Thymus (tissue), 11 donors: Measurements from ENCODE around the gene VANGL2. TPM values are rescaled to one million over a fixed set of nuclear protein-coding genes. Genes with fewer than 3 reads are reported as not detected.
A peak's percentile ranks its signal among the peaks of the same experiment; 100 is the strongest.

Source experiments
- DNase-seq, 9 donors: peaks; one replicate each; pipeline ENCODE4 v3.0.0-alpha.2; 2013; ENCODE audit warnings: low spot score in 9 of 9, low read depth in 6 of 9, missing footprints in 1 of 9
- H3K27ac ChIP-seq, 2 donors: one replicate each; pipeline ENCODE4 v1.5.1; 2013; ENCODE audit warnings: control low read depth in 1 of 2, low read depth in 1 of 2, low read length in 1 of 2, mild to moderate bottlenecking in 1 of 2, moderate library complexity in 1 of 2
- H3K27me3 ChIP-seq, 2 donors: one replicate each; pipeline ENCODE4 v1.5.1; 2013; ENCODE audit warnings: low read length in 1 of 2; ENCODE audit not compliant: control insufficient read depth in 2 of 2, insufficient read depth in 1 of 2
- H3K36me3 ChIP-seq, 2 donors: one replicate each; pipeline ENCODE4 v1.5.1; 2013; ENCODE audit warnings: low read length in 1 of 2, mild to moderate bottlenecking in 1 of 2, moderate library complexity in 1 of 2; ENCODE audit not compliant: control insufficient read depth in 2 of 2, insufficient read depth in 2 of 2
- H3K4me1 ChIP-seq, 2 donors: one replicate each; pipeline ENCODE4 v1.5.1; 2013; ENCODE audit warnings: low read length in 2 of 2; ENCODE audit not compliant: control insufficient read depth in 2 of 2, insufficient read depth in 2 of 2
- H3K4me3 ChIP-seq, 2 donors: one replicate each; pipeline ENCODE4 v1.5.1; 2013; ENCODE audit warnings: low read length in 2 of 2, control low read depth in 1 of 2, mild to moderate bottlenecking in 1 of 2
- H3K9me3 ChIP-seq, 2 donors: one replicate each; pipeline ENCODE4 v1.5.1; 2013; ENCODE audit warnings: low read length in 1 of 2, mild to moderate bottlenecking in 1 of 2; ENCODE audit not compliant: control insufficient read depth in 2 of 2, insufficient read depth in 1 of 2
- WGBS: extraction: QIAGEN DNeasy Blood & Tissue Kit; methylation state at CpG from one replicate; pipeline ENCODE4 v1.1.7; 2013; 5-methylcytosine and 5-hydroxymethylcytosine counted together
- polyA plus RNA-seq: library from polyadenylated mRNA; stranded (reverse); fragments of 200-250 nt; gene quantifications from one replicate; pipeline ENCODE4 v1.2.3, GENCODE V29; 2013
- total RNA-seq: library from RNA; stranded (reverse); fragments of 120-200 nt; gene quantifications from one replicate; pipeline ENCODE4 v1.2.4, GENCODE V29; 2013
- donor health status: healthy.

The VANGL2 gene
- total and polyA plus RNA-seq, 2 donors, result 2.0 to 5.6 TPM

GRCh38 chr1:160454371-160455152 lies 54.2 kb downstream of the VANGL2 start:
- no peaks in the 10 kb centered on the region for H3K9me3 ChIP-seq
- H3K27ac ChIP-seq, result no peak overlapping the region
- DNase-seq, result no peak
- WGBS, result 97% methylated on average over 6 of the region's 6 CpGs
- H3K27me3 ChIP-seq, result no peaks in the 10 kb centered on the region
- no peaks in the 10 kb centered on the region for H3K36me3 ChIP-seq
- H3K4me1 ChIP-seq, result no peaks in the 10 kb centered on the region
- H3K4me3 ChIP-seq, result no peak overlapping the region

- Histone ChIP-seq H3K4me1 (no peaks in the 10 kb centered on the region), H3K4me3 (no peak overlapping the region), H3K27me3 (no peaks in the 10 kb centered on the region), H3K36me3 (no peaks in the 10 kb centered on the region), H3K9me3 (no peaks in the 10 kb centered on the region), H3K27ac (no peak overlapping the region)
- 56% methylated on average over 1 of the region's 1 CpG for WGBS
- DNase-seq, result no peak
Measured at GRCh38 chr1:160455153-160455517, 54.8 kb downstream of the VANGL2 start.

- DNase-seq, result no peak
- no peak overlapping the region for H3K4me3 ChIP-seq
- H3K36me3 ChIP-seq, result no peaks in the 10 kb centered on the region
- no peak overlapping the region for H3K27ac ChIP-seq
- peaks cover 2 to 4% of the 10 kb centered on the region in 2 donors for H3K4me1 ChIP-seq
- WGBS, result 70% methylated on average over 2 of the region's 2 CpGs
- H3K9me3 ChIP-seq, result no peaks in the 10 kb centered on the region
- no peaks in the 10 kb centered on the region for H3K27me3 ChIP-seq
Measured at GRCh38 chr1:160459056-160459455, 58.7 kb downstream of the VANGL2 start.

GRCh38 chr1:160459687-160460086 lies 59.3 kb downstream of the VANGL2 start:
- H3K27me3 ChIP-seq, result no peaks in the 10 kb centered on the region
- no peaks in the 10 kb centered on the region for H3K36me3 ChIP-seq
- H3K27ac ChIP-seq, result no peak overlapping the region
- 91% methylated on average over 2 of the region's 2 CpGs for WGBS
- no peaks in the 10 kb centered on the region for H3K9me3 ChIP-seq
- no peak for DNase-seq
- H3K4me3 ChIP-seq, result no peak overlapping the region
- peaks cover 2 to 4% of the 10 kb centered on the region in 2 donors for H3K4me1 ChIP-seq

GRCh38 chr1:160460214-160460642 lies 59.9 kb downstream of the VANGL2 start:
- Histone ChIP-seq H3K4me1 (peaks cover 2 to 4% of the 10 kb centered on the region in 2 donors), H3K27me3 (no peaks in the 10 kb centered on the region), H3K9me3 (no peaks in the 10 kb centered on the region), H3K27ac (peak overlapping the region in 1 of 2 donors; percentile 8), H3K36me3 (no peaks in the 10 kb centered on the region), H3K4me3 (no peak overlapping the region)
- DNase-seq, result no peak
- WGBS, result 89% methylated on average over 5 of the region's 5 CpGs

- peak overlapping the region in 1 of 2 donors; percentile 8 for H3K27ac ChIP-seq
- H3K4me3 ChIP-seq, result no peak overlapping the region
- no peaks in the 10 kb centered on the region for H3K27me3 ChIP-seq
- 70% methylated on average over 4 of the region's 4 CpGs for WGBS
- peaks cover 2 to 4% of the 10 kb centered on the region in 2 donors for H3K4me1 ChIP-seq
- DNase-seq, result peak in 1 of 9 donors; percentile 21
- H3K9me3 ChIP-seq, result no peaks in the 10 kb centered on the region
- no peaks in the 10 kb centered on the region for H3K36me3 ChIP-seq
Measured at GRCh38 chr1:160460683-160461287, 60.4 kb downstream of the VANGL2 start.

GRCh38 chr1:160465123-160465522 lies 64.8 kb downstream of the VANGL2 start:
- no peak for DNase-seq
- Histone ChIP-seq H3K27ac (no peak overlapping the region), H3K9me3 (no peaks in the 10 kb centered on the region), H3K4me1 (peaks cover 2 to 4% of the 10 kb centered on the region in 2 donors), H3K27me3 (no peaks in the 10 kb centered on the region), H3K36me3 (no peaks in the 10 kb centered on the region), H3K4me3 (no peak overlapping the region)
- WGBS, result 97% methylated on average over 6 of the region's 6 CpGs

GRCh38 chr1:160466961-160467360 lies 66.6 kb downstream of the VANGL2 start:
- no peak for DNase-seq
- no peaks in the 10 kb centered on the region for H3K27me3 ChIP-seq
- H3K27ac ChIP-seq, result no peak overlapping the region
- no peaks in the 10 kb centered on the region for H3K36me3 ChIP-seq
- H3K9me3 ChIP-seq, result no peaks in the 10 kb centered on the region
- peaks cover 0 to 4% of the 10 kb centered on the region in 2 donors for H3K4me1 ChIP-seq
- H3K4me3 ChIP-seq, result no peak overlapping the region
- WGBS, result 96% methylated on average over 2 of the region's 2 CpGs

- no peaks in the 10 kb centered on the region for H3K9me3 ChIP-seq
- no peak for DNase-seq
- H3K4me3 ChIP-seq, result no peak overlapping the region
- H3K4me1 ChIP-seq, result peaks cover 0 to 4% of the 10 kb centered on the region in 2 donors
- no peak overlapping the region for H3K27ac ChIP-seq
- H3K27me3 ChIP-seq, result no peaks in the 10 kb centered on the region
- H3K36me3 ChIP-seq, result no peaks in the 10 kb centered on the region
Measured at GRCh38 chr1:160467576-160467975, 67.2 kb downstream of the VANGL2 start.
